Immature natural killer cell (primary cell): Measurements from ENCODE around the gene ZDHHC14. TPM values are rescaled to one million over a fixed set of nuclear protein-coding genes. Genes with fewer than 3 reads are reported as not detected.

Experiments used
- DNase-seq, 3 donors: peaks; one replicate each; pipeline ENCODE4 v3.0.0; 2022; ENCODE audit warnings: mixed read lengths in 1 of 3
- H3K27ac Mint-ChIP-seq, 6 donors: one replicate each; pipeline ENCODE4 v1.8.0; 2020; ENCODE audit warnings: mixed read lengths in 6 of 6, mild to moderate bottlenecking in 5 of 6, inconsistent platforms in 4 of 6, moderate library complexity in 3 of 6
- H3K27me3 Mint-ChIP-seq, 3 donors: one replicate each; pipeline ENCODE4 v1.8.0; 2020 to 2021; ENCODE audit warnings: low read depth in 3 of 3, mild to moderate bottlenecking in 3 of 3, mixed read lengths in 3 of 3, moderate library complexity in 3 of 3, inconsistent platforms in 1 of 3
- H3K36me3 Mint-ChIP-seq, 3 donors: one replicate each; pipeline ENCODE4 v1.8.0; 2020; ENCODE audit warnings: mixed read lengths in 3 of 3, inconsistent platforms in 2 of 3, mild to moderate bottlenecking in 2 of 3
- H3K4me1 Mint-ChIP-seq, 2 donors: one replicate each; pipeline ENCODE4 v1.8.0; 2020; ENCODE audit warnings: inconsistent platforms in 2 of 2, mild to moderate bottlenecking in 2 of 2, mixed read lengths in 2 of 2, moderate library complexity in 1 of 2
- H3K4me3 Mint-ChIP-seq, 5 donors: one replicate each; pipeline ENCODE4 v1.8.0; 2020; ENCODE audit warnings: mild to moderate bottlenecking in 5 of 5, mixed read lengths in 5 of 5, inconsistent platforms in 3 of 5, moderate library complexity in 3 of 5
- H3K9me3 Mint-ChIP-seq, 6 donors: one replicate each; pipeline ENCODE4 v1.8.0; 2020; ENCODE audit warnings: mild to moderate bottlenecking in 6 of 6, mixed read lengths in 6 of 6, inconsistent platforms in 4 of 6, moderate library complexity in 3 of 6
- polyA plus RNA-seq, 3 donors: library from polyadenylated mRNA; unstranded; fragments of 300-500 nt; fragmentation: Illumina TruSeq; gene quantifications; one replicate each; pipeline ENCODE4 v1.2.3, GENCODE V29; 2021

The ZDHHC14 gene
- polyA plus RNA-seq, 3 donors from 2014 or later, result 3.1 to 4.2 (median 3.4) TPM

- no peak for DNase-seq
- H3K9me3 Mint-ChIP-seq, result no peaks in the 10 kb centered on the region
- peaks cover 0 to 2% (median 2%) of the 10 kb centered on the region in 3 donors for H3K27me3 Mint-ChIP-seq
- H3K4me3 Mint-ChIP-seq, result no peak overlapping the region
- H3K27ac Mint-ChIP-seq, result no peak overlapping the region
- peaks cover 9 to 15% of the 10 kb centered on the region in 2 donors for H3K4me1 Mint-ChIP-seq
- no peaks in the 10 kb centered on the region for H3K36me3 Mint-ChIP-seq
Observed at GRCh38 chr6:157478926-157479325, 97.9 kb downstream of the ZDHHC14 start.

- H3K9me3 Mint-ChIP-seq, result no peaks in the 10 kb centered on the region
- peaks cover 0 to 3% (median 2%) of the 10 kb centered on the region in 3 donors for H3K27me3 Mint-ChIP-seq
- no peak overlapping the region for H3K4me3 Mint-ChIP-seq
- peaks cover 3 to 8% of the 10 kb centered on the region in 2 donors for H3K4me1 Mint-ChIP-seq
- no peaks in the 10 kb centered on the region for H3K36me3 Mint-ChIP-seq
- H3K27ac Mint-ChIP-seq, result peak overlapping the region in 1 of 6 donors; percentile 40
- DNase-seq, result no peak
Observed at GRCh38 chr6:157479464-157480303, 98.7 kb downstream of the ZDHHC14 start.

- H3K36me3 Mint-ChIP-seq, result no peaks in the 10 kb centered on the region
- no peak overlapping the region for H3K4me3 Mint-ChIP-seq
- peaks cover 6 to 8% of the 10 kb centered on the region in 2 donors for H3K4me1 Mint-ChIP-seq
- peaks cover 0 to 4% (median under 1%) of the 10 kb centered on the region in 3 donors for H3K27me3 Mint-ChIP-seq
- H3K9me3 Mint-ChIP-seq, result no peaks in the 10 kb centered on the region
- DNase-seq, result no peak
- H3K27ac Mint-ChIP-seq, result peak overlapping the region in 1 of 6 donors; percentile 2
Observed at GRCh38 chr6:157481189-157481864, 100.3 kb downstream of the ZDHHC14 start.

- H3K36me3 Mint-ChIP-seq, result no peaks in the 10 kb centered on the region
- no peak overlapping the region for H3K4me3 Mint-ChIP-seq
- peaks cover 0 to 4% (median 1%) of the 10 kb centered on the region in 3 donors for H3K27me3 Mint-ChIP-seq
- DNase-seq, result no peak
- no peak overlapping the region for H3K27ac Mint-ChIP-seq
- no peaks in the 10 kb centered on the region for H3K9me3 Mint-ChIP-seq
- peaks cover 12 to 13% of the 10 kb centered on the region in 2 donors for H3K4me1 Mint-ChIP-seq
Observed at GRCh38 chr6:157481865-157482249, 100.9 kb downstream of the ZDHHC14 start.

GRCh38 chr6:157483770-157484169 lies 102.8 kb downstream of the ZDHHC14 start:
- peaks cover 0 to 4% (median 1%) of the 10 kb centered on the region in 3 donors for H3K27me3 Mint-ChIP-seq
- H3K4me3 Mint-ChIP-seq, result no peak overlapping the region
- H3K27ac Mint-ChIP-seq, result no peak overlapping the region
- no peak for DNase-seq
- no peaks in the 10 kb centered on the region for H3K9me3 Mint-ChIP-seq
- H3K4me1 Mint-ChIP-seq, result peaks cover 25 to 27% of the 10 kb centered on the region in 2 donors
- no peaks in the 10 kb centered on the region for H3K36me3 Mint-ChIP-seq

- Mint-ChIP-seq H3K4me1 (peaks cover 27 to 31% of the 10 kb centered on the region in 2 donors), H3K4me3 (no peak overlapping the region), H3K9me3 (no peaks in the 10 kb centered on the region), H3K27ac (no peak overlapping the region), H3K27me3 (peaks cover 0 to 4% (median 1%) of the 10 kb centered on the region in 3 donors), H3K36me3 (no peaks in the 10 kb centered on the region)
- no peak for DNase-seq
Observed at GRCh38 chr6:157484181-157484580, 103.2 kb downstream of the ZDHHC14 start.

- no peaks in the 10 kb centered on the region for H3K36me3 Mint-ChIP-seq
- H3K27me3 Mint-ChIP-seq, result peaks cover 0 to 4% (median 1%) of the 10 kb centered on the region in 3 donors
- peaks cover 32 to 38% of the 10 kb centered on the region in 2 donors for H3K4me1 Mint-ChIP-seq
- peak overlapping the region; percentile 14 to 86 (median 72) for H3K27ac Mint-ChIP-seq
- no peaks in the 10 kb centered on the region for H3K9me3 Mint-ChIP-seq
- DNase-seq, result peak in 2 of 3 donors; percentile 12 to 19
- H3K4me3 Mint-ChIP-seq, result peak overlapping the region in 4 of 5 donors; percentile 10 to 47 (median 28)
Observed at GRCh38 chr6:157486572-157486971, 105.6 kb downstream of the ZDHHC14 start.

- peak overlapping the region; percentile 14 to 86 (median 73) for H3K27ac Mint-ChIP-seq
- no peak overlapping the region for H3K4me3 Mint-ChIP-seq
- H3K9me3 Mint-ChIP-seq, result no peaks in the 10 kb centered on the region
- DNase-seq, result no peak
- H3K36me3 Mint-ChIP-seq, result no peaks in the 10 kb centered on the region
- H3K27me3 Mint-ChIP-seq, result peaks cover 0 to 4% (median 1%) of the 10 kb centered on the region in 3 donors
- H3K4me1 Mint-ChIP-seq, result peaks cover 32 to 38% of the 10 kb centered on the region in 2 donors
Observed at GRCh38 chr6:157487110-157487773, 106.3 kb downstream of the ZDHHC14 start.

GRCh38 chr6:157488058-157488457 lies 107.1 kb downstream of the ZDHHC14 start:
- Mint-ChIP-seq H3K27me3 (peaks cover 0 to 2% (median 1%) of the 10 kb centered on the region in 3 donors), H3K36me3 (no peaks in the 10 kb centered on the region), H3K27ac (peak overlapping the region in 1 of 6 donors; percentile 40), H3K4me1 (peaks cover 32 to 38% of the 10 kb centered on the region in 2 donors), H3K4me3 (no peak overlapping the region), H3K9me3 (no peaks in the 10 kb centered on the region)
- DNase-seq, result no peak

- H3K9me3 Mint-ChIP-seq, result no peaks in the 10 kb centered on the region
- DNase-seq, result no peak
- H3K36me3 Mint-ChIP-seq, result no peaks in the 10 kb centered on the region
- no peak overlapping the region for H3K4me3 Mint-ChIP-seq
- peaks cover 32 to 38% of the 10 kb centered on the region in 2 donors for H3K4me1 Mint-ChIP-seq
- no peak overlapping the region for H3K27ac Mint-ChIP-seq
- H3K27me3 Mint-ChIP-seq, result peaks cover 0 to 2% (median 1%) of the 10 kb centered on the region in 3 donors
Observed at GRCh38 chr6:157488716-157489118, 107.7 kb downstream of the ZDHHC14 start.

GRCh38 chr6:157490611-157491269 lies 109.8 kb downstream of the ZDHHC14 start:
- Mint-ChIP-seq H3K4me1 (peaks cover 32 to 37% of the 10 kb centered on the region in 2 donors), H3K27ac (no peak overlapping the region), H3K27me3 (peaks cover 0 to 5% (median 0%) of the 10 kb centered on the region in 3 donors), H3K4me3 (no peak overlapping the region), H3K9me3 (no peaks in the 10 kb centered on the region), H3K36me3 (peaks cover 0 to 4% (median 3%) of the 10 kb centered on the region in 3 donors)
- no peak for DNase-seq

- DNase-seq, result no peak
- no peak overlapping the region for H3K27ac Mint-ChIP-seq
- no peaks in the 10 kb centered on the region for H3K9me3 Mint-ChIP-seq
- peaks cover 3 to 6% (median 4%) of the 10 kb centered on the region in 3 donors for H3K36me3 Mint-ChIP-seq
- H3K27me3 Mint-ChIP-seq, result peaks cover 0 to 5% (median 0%) of the 10 kb centered on the region in 3 donors
- H3K4me3 Mint-ChIP-seq, result no peak overlapping the region
- peaks cover 23 to 34% of the 10 kb centered on the region in 2 donors for H3K4me1 Mint-ChIP-seq
Observed at GRCh38 chr6:157491571-157492232, 110.7 kb downstream of the ZDHHC14 start.

GRCh38 chr6:157492249-157492648 lies 111.3 kb downstream of the ZDHHC14 start:
- H3K27ac Mint-ChIP-seq, result no peak overlapping the region
- H3K36me3 Mint-ChIP-seq, result peaks cover 3 to 6% (median 4%) of the 10 kb centered on the region in 3 donors
- H3K27me3 Mint-ChIP-seq, result peaks cover 0 to 4% (median 0%) of the 10 kb centered on the region in 3 donors
- no peak for DNase-seq
- peaks cover 20 to 33% of the 10 kb centered on the region in 2 donors for H3K4me1 Mint-ChIP-seq
- no peak overlapping the region for H3K4me3 Mint-ChIP-seq
- no peaks in the 10 kb centered on the region for H3K9me3 Mint-ChIP-seq
